ENCODE measurements around the gene VPS37D. TPM values are rescaled to one million over a fixed set of nuclear protein-coding genes. Genes with fewer than 3 reads are reported as not detected.

Gene VPS37D
- polyA plus RNA-seq, 3 donors, result not detected

DNA sequence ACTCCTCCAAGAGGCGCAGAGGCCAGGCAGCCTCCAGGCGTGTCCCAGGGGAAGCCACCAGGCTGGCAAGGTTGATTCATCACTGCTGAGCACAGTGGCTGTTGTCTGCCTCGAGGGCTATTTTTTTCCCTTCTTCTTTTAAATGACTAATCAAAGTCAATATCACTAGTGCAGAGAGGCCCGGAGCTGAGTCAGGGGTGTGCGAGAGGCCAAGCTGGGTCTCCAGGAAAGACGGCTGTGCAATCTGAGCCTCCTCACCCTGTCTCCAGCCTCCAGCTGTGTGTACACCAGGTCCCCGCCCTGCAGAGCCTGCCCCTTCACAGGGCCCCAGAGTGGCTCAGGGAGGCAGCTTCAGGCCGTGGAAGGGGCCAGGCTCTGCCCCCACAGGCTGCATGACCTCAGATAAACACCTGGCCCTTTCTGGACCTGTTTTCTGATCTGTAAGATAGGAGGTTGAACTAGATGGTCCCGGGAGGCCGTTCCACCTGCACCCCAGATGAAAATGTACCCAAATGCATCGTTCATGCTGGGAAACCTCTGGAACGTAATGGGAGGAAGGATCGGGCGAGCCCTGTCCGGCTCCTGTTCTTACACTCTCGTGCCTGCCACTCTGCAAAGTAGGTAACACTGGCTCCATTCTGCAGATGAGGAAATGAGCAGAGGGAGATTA is 48.2 kb downstream of the VPS37D start:
- Mint-ChIP-seq H3K4me3 (peak overlapping the region; percentile 56 to 79), H3K27ac (peak overlapping the region in 3 of 7 donors; percentile 73 to 85 (median 74)), H3K36me3 (peaks cover 6 to 21% of the 10 kb centered on the region in 2 donors), H3K27me3 (ENCODE audit: low read depth in 3 of 3) (peaks cover 89 to 97% (median 92%) of the 10 kb centered on the region in 3 donors), H3K4me1 (peaks cover 43% of the 10 kb centered on the region), H3K9me3 (peaks cover 0 to 30% (median 14%) of the 10 kb centered on the region in 7 donors)
- Histone ChIP-seq H3K27ac (ENCODE audit: low read depth in 1 of 2, low read length in 2 of 2) (no peak overlapping the region), H3K4me2 (replicated peaks; ENCODE audit: extremely low read depth, low read length, poor library complexity, severe bottlenecking) (no peak overlapping the region), H3K9ac (ENCODE audit: insufficient read depth, low read length, poor library complexity, severe bottlenecking) (no peak overlapping the region), H3K36me3 (replicated peaks in 1 of 2; ENCODE audit: control insufficient read depth in 1 of 2, insufficient read depth in 2 of 2, low read length in 2 of 2) (no peaks in the 10 kb centered on the region), H3K9me3 (replicated peaks in 1 of 2; ENCODE audit: control insufficient read depth in 1 of 2, insufficient read depth in 1 of 2, low read length in 2 of 2) (peaks cover 0 to 13% of the 10 kb centered on the region in 2 donors), H3K79me2 (ENCODE audit: insufficient read depth, low read length) (no peaks in the 10 kb centered on the region), H3K4me3 (replicated peaks in 1 of 3; ENCODE audit: low read depth in 2 of 3, low read length in 3 of 3) (no peak overlapping the region), H2AFZ (ENCODE audit: insufficient read depth, low read depth, low read length, poor library complexity, severe bottlenecking) (no peak overlapping the region), H4K20me1 (ENCODE audit: insufficient read depth, low read length) (no peaks in the 10 kb centered on the region), H3K4me1 (ENCODE audit: control insufficient read depth in 1 of 2, insufficient read depth in 2 of 2, low read length in 2 of 2) (peaks cover 35 to 47% of the 10 kb centered on the region in 2 donors), H3K27me3 (ENCODE audit: control insufficient read depth in 2 of 2, insufficient read depth in 2 of 2, low read length in 2 of 2) (peaks cover 40 to 93% of the 10 kb centered on the region in 2 donors)
- TF ChIP-seq, protein P1, sequence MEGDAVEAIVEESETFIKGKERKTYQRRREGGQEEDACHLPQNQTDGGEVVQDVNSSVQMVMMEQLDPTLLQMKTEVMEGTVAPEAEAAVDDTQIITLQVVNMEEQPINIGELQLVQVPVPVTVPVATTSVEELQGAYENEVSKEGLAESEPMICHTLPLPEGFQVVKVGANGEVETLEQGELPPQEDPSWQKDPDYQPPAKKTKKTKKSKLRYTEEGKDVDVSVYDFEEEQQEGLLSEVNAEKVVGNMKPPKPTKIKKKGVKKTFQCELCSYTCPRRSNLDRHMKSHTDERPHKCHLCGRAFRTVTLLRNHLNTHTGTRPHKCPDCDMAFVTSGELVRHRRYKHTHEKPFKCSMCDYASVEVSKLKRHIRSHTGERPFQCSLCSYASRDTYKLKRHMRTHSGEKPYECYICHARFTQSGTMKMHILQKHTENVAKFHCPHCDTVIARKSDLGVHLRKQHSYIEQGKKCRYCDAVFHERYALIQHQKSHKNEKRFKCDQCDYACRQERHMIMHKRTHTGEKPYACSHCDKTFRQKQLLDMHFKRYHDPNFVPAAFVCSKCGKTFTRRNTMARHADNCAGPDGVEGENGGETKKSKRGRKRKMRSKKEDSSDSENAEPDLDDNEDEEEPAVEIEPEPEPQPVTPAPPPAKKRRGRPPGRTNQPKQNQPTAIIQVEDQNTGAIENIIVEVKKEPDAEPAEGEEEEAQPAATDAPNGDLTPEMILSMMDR (IDR thresholded peaks at IDR 0.05), result no peak
- DNase-seq, result peak; percentile 69 to 82 (median 80)
- 39% methylated on average over 15 of the region's 16 CpGs for WGBS (ENCODE audit: insufficient coverage)
- intact Hi-C loops (cut with micrococcal nuclease), result no loop called here

DNA sequence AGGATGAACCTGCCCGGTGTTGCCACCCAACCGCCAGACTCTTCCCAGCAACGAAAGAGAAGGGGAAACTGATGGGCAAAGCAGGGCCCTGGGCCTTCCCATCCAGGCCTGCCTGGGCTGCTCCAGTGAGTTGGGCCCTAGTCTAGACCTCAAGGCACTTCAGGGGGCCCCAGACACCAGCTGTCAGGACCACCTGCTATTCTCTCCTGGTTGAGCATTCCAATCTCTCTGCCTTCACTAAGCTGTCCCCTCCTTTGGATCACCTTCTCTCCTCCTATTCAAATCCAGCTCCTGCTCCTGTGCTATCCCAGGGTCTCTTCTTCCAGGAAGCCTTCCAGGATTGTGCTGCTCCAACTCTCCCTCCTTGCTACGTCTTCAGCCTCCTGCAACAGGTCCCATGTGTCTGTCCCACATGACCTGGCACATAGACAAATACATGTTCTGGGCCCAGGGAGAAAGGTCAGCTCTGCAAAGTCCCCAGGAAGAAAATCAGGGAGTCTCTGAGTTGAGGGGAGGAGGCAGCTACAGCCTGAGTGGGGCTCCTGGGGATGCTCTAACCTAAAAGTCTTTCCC is 48.8 kb downstream of the VPS37D start:
- Mint-ChIP-seq H3K27ac (peak overlapping the region in 5 of 7 donors; percentile 23 to 89 (median 60)), H3K27me3 (ENCODE audit: low read depth in 3 of 3) (peaks cover 88 to 97% (median 92%) of the 10 kb centered on the region in 3 donors), H3K36me3 (peaks cover 6 to 21% of the 10 kb centered on the region in 2 donors), H3K9me3 (peaks cover 0 to 30% (median 14%) of the 10 kb centered on the region in 7 donors), H3K4me1 (peaks cover 43% of the 10 kb centered on the region), H3K4me3 (peak overlapping the region; percentile 56 to 79)
- 86% methylated on average over 3 of the region's 4 CpGs for WGBS (ENCODE audit: insufficient coverage)
- Histone ChIP-seq H3K27me3 (ENCODE audit: control insufficient read depth in 2 of 2, insufficient read depth in 2 of 2, low read length in 2 of 2) (peaks cover 40 to 93% of the 10 kb centered on the region in 2 donors), H3K4me1 (ENCODE audit: control insufficient read depth in 1 of 2, insufficient read depth in 2 of 2, low read length in 2 of 2) (peaks cover 35 to 47% of the 10 kb centered on the region in 2 donors), H3K9me3 (replicated peaks in 1 of 2; ENCODE audit: control insufficient read depth in 1 of 2, insufficient read depth in 1 of 2, low read length in 2 of 2) (peaks cover 0 to 13% of the 10 kb centered on the region in 2 donors), H4K20me1 (ENCODE audit: insufficient read depth, low read length) (no peaks in the 10 kb centered on the region), H2AFZ (ENCODE audit: insufficient read depth, low read depth, low read length, poor library complexity, severe bottlenecking) (no peak overlapping the region), H3K4me3 (replicated peaks in 1 of 3; ENCODE audit: low read depth in 2 of 3, low read length in 3 of 3) (no peak overlapping the region), H3K9ac (ENCODE audit: insufficient read depth, low read length, poor library complexity, severe bottlenecking) (no peak overlapping the region), H3K36me3 (replicated peaks in 1 of 2; ENCODE audit: control insufficient read depth in 1 of 2, insufficient read depth in 2 of 2, low read length in 2 of 2) (no peaks in the 10 kb centered on the region), H3K79me2 (ENCODE audit: insufficient read depth, low read length) (no peaks in the 10 kb centered on the region), H3K4me2 (replicated peaks; ENCODE audit: extremely low read depth, low read length, poor library complexity, severe bottlenecking) (no peak overlapping the region), H3K27ac (ENCODE audit: low read depth in 1 of 2, low read length in 2 of 2) (no peak overlapping the region)
- TF ChIP-seq, protein P1 (IDR thresholded peaks at IDR 0.05), result no peak
- no peak for DNase-seq
- intact Hi-C loops (cut with micrococcal nuclease), result no loop called here

All from CD14-positive monocyte (primary cell).